ENCODE results near the gene GLI3. TPM values are rescaled to one million over a fixed set of nuclear protein-coding genes. Genes with fewer than 3 reads are reported as not detected.
A peak's percentile ranks its signal among the peaks of the same experiment; 100 is the strongest.

The GLI3 gene
- total RNA-seq, 1 donor from 2014 or later = 126 TPM

DNA sequence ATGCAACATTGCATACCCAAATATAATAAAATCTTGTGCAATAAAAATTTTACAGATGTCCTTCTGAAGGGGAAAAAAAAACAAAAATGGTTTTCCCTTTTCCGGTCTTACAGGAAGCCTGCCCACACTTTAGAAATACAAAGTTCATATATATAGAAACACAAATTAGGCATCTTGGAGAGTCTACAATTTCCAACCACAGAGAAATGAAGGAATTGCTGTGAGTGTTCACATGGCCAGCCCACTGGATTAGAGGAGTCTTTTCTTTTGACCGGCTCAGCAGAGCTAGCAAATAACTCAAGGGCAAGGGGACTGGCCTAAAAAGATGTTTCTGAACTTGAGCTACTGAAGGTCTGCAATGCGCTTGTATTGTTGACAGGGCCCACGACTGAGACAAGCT is 92.4 kb downstream of the GLI3 start:
- Mint-ChIP-seq H3K4me3 (no peak overlapping the region), H3K36me3 (peaks cover 16% of the 10 kb centered on the region), H3K27ac (peak overlapping the region; percentile 71), H3K9me3 (no peaks in the 10 kb centered on the region), H3K4me1 (peaks cover 54% of the 10 kb centered on the region), H3K27me3 (ENCODE audit: low read depth) (no peaks in the 10 kb centered on the region)
- TF ChIP-seq, protein P1, sequence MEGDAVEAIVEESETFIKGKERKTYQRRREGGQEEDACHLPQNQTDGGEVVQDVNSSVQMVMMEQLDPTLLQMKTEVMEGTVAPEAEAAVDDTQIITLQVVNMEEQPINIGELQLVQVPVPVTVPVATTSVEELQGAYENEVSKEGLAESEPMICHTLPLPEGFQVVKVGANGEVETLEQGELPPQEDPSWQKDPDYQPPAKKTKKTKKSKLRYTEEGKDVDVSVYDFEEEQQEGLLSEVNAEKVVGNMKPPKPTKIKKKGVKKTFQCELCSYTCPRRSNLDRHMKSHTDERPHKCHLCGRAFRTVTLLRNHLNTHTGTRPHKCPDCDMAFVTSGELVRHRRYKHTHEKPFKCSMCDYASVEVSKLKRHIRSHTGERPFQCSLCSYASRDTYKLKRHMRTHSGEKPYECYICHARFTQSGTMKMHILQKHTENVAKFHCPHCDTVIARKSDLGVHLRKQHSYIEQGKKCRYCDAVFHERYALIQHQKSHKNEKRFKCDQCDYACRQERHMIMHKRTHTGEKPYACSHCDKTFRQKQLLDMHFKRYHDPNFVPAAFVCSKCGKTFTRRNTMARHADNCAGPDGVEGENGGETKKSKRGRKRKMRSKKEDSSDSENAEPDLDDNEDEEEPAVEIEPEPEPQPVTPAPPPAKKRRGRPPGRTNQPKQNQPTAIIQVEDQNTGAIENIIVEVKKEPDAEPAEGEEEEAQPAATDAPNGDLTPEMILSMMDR (IDR thresholded peaks at IDR 0.05; ENCODE audit: unreplicated experiment) = no peak
- no peak for DNase-seq (ENCODE audit: low spot score in 2 of 2, unreplicated experiment in 2 of 2)

DNA sequence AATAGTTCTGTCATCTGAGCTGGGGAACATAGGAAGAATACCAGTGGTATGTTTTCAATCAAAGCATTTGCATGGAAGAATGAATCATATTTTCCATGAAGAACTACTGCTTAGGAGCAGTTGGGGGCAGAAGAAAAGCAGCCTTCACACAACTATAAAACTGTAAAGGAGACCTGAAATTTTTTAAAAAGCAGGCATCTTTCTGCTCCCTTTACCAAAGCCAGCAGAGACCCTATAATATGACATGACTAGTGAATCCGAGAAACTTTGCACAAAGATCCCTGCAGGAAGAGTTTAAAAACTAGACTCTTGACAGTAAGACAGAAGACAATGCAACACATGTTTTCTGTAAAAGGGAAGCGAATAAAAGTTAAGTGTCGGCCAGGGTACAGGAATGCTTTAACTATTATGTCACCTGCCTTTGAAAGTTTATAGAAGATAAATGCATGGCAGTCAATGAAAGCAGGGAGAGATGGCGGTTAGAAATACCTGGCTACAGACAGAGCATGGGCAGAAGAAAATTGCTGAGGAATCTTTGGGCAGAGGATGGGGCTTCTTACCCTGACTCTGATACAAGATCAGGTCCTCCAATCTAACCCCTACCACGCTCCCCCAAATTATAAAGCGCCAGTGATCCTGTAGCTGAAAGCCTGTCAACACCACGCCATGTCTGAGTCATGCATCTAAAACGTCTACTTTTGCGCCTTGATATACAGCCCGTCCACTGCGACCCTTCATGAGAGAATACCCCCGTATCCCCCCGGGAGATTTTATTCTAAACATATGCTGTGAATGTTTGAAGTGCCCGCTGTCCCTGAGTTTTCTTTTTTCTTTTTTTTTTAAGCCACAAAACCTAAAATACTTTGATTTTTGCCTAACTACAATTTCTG is 93.1 kb downstream of the GLI3 start:
- Mint-ChIP-seq H3K27me3 (ENCODE audit: low read depth) (no peaks in the 10 kb centered on the region), H3K4me1 (peaks cover 57% of the 10 kb centered on the region), H3K27ac (peak overlapping the region; percentile 71), H3K36me3 (peaks cover 16% of the 10 kb centered on the region), H3K4me3 (no peak overlapping the region), H3K9me3 (no peaks in the 10 kb centered on the region)
- TF ChIP-seq, protein P1 (IDR thresholded peaks at IDR 0.05; ENCODE audit: unreplicated experiment) = no peak
- DNase-seq (ENCODE audit: low spot score in 2 of 2, unreplicated experiment in 2 of 2) = no peak

DNA sequence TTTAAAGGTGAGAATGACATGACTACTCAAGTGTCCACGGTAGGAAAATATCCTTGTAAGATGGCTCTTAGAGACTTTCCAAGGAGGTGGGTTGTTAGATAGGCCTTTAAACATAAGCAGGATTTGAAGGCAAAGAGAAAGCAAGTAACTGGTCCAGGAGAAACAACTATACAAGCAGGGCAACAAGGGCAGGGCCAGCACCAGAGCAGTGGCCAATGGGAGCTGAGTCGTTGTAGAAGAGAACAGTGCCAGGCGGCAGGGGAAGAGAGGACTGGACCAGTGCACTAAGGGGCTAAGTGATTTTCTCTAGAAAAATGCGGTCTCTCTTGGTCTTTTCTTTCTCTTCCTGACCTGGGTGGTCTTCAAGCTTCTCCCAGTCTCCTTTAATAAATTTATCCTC is 94.9 kb downstream of the GLI3 start:
- peak overlapping the region; percentile 24 for H3K27ac Mint-ChIP-seq
- no peak for DNase-seq (ENCODE audit: low spot score in 2 of 2, unreplicated experiment in 2 of 2)
- peaks cover 68% of the 10 kb centered on the region for H3K4me1 Mint-ChIP-seq
- H3K27me3 Mint-ChIP-seq (ENCODE audit: low read depth) = no peaks in the 10 kb centered on the region
- H3K36me3 Mint-ChIP-seq = peaks cover 9% of the 10 kb centered on the region
- H3K9me3 Mint-ChIP-seq = no peaks in the 10 kb centered on the region
- H3K4me3 Mint-ChIP-seq = no peak overlapping the region
- TF ChIP-seq, protein P1 (IDR thresholded peaks at IDR 0.05; ENCODE audit: unreplicated experiment) = no peak

DNA sequence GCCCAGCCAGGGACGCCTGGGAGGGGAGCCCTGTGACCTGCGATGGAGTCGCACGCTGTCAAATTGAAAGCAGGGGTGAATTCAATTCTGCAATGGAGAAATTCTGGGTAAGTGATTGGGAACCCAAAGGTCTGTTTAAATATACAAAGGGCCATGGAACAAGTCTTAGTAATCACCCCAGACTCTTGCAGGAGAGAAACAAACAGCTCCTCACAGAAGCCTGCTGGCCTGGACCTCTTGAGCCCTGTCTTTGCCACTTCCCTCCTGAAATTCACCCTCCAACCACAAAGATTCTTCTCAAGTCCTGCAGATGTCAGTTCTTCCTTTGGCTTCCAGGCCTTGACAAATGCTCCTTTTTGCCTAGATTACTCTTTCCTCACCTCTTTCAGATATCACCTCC is 97.3 kb downstream of the GLI3 start:
- no peak overlapping the region for H3K4me3 Mint-ChIP-seq
- H3K27ac Mint-ChIP-seq = peak overlapping the region; percentile 27
- DNase-seq (ENCODE audit: low spot score in 2 of 2, unreplicated experiment in 2 of 2) = no peak
- peaks cover 2% of the 10 kb centered on the region for H3K36me3 Mint-ChIP-seq
- H3K9me3 Mint-ChIP-seq = no peaks in the 10 kb centered on the region
- no peaks in the 10 kb centered on the region for H3K27me3 Mint-ChIP-seq (ENCODE audit: low read depth)
- peaks cover 74% of the 10 kb centered on the region for H3K4me1 Mint-ChIP-seq
- TF ChIP-seq, protein P1 (IDR thresholded peaks at IDR 0.05; ENCODE audit: unreplicated experiment) = no peak

DNA sequence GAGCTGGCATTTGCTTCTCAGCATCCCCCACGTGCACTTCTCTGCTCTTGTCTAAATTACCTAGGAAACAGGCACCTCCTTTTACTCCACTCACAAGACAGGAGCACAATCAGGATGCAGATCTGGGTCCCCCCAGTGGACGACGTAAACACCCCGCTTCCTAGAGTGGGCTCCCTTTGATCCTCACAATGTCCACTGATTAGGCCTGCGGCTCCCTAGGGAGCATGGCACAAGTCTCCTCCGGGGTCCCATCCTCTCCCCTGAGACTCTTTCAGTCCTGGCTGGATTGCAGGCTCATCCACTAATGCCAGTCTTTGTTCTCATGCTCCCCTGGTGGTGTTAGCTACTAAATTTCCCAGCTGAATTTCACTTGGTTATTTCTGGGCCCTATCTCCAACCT is 98.3 kb downstream of the GLI3 start:
- TF ChIP-seq, protein P1 (IDR thresholded peaks at IDR 0.05; ENCODE audit: unreplicated experiment) = no peak

More for the DNA sequence above, 98.3 kb downstream of the GLI3 start:
- H3K36me3 Mint-ChIP-seq = peaks cover 2% of the 10 kb centered on the region
- H3K27ac Mint-ChIP-seq = peak overlapping the region; percentile 55
- DNase-seq (ENCODE audit: low spot score in 2 of 2, unreplicated experiment in 2 of 2) = no peak
- no peak overlapping the region for H3K4me3 Mint-ChIP-seq
- no peaks in the 10 kb centered on the region for H3K27me3 Mint-ChIP-seq (ENCODE audit: low read depth)
- no peaks in the 10 kb centered on the region for H3K9me3 Mint-ChIP-seq
- H3K4me1 Mint-ChIP-seq = peaks cover 72% of the 10 kb centered on the region

Measured in mesothelial cell of epicardium (in vitro differentiated cells).